ENCODE data around the gene VSTM2B. TPM values are rescaled to one million over a fixed set of nuclear protein-coding genes. Genes with fewer than 3 reads are reported as not detected.

The VSTM2B gene
- total RNA-seq, 1 donor from 2014 or later = not detected

Other genes with a start within 250 kb of the VSTM2B start
- 45.3 and 50.0 TPM in 2 replicates for gene POP4, start 80.3 kb downstream of the VSTM2B start, total RNA-seq
- 3.6 and 5.0 TPM in 2 replicates for gene PLEKHF1, start 139.5 kb downstream of the VSTM2B start, total RNA-seq
- 11.1 and 18.8 TPM in 2 replicates for gene C19orf12, start 189.3 kb downstream of the VSTM2B start, total RNA-seq